GM12892 (cell line): Measurements from ENCODE around the gene C10orf71.

Experiments
- POLR2A ChIP-seq: IDR thresholded peaks from 2 replicates; pipeline ENCODE4 v1.6.1; 2011; ENCODE audit warnings: low read depth, low read length, control low read depth
- POLR2AphosphoS5 ChIP-seq: IDR thresholded peaks from 2 replicates; pipeline ENCODE4 v1.6.1; 2011; ENCODE audit warnings: low read depth, low read length, control low read depth

- TF ChIP-seq POLR2A (no peak), POLR2AphosphoS5 (no peak)
Observed at GRCh38 chr10:49293208-49293603, 5.8 kb upstream of the C10orf71 start.
